Amniotic epithelial cell (primary cell): ENCODE data around the gene ARHGAP25.

Source experiments
- DNase-seq: peaks from one replicate; pipeline ENCODE4 v3.0.0-alpha.2; 2010; ENCODE audit warnings: low read depth

Gene ARHGAP25, protein sequence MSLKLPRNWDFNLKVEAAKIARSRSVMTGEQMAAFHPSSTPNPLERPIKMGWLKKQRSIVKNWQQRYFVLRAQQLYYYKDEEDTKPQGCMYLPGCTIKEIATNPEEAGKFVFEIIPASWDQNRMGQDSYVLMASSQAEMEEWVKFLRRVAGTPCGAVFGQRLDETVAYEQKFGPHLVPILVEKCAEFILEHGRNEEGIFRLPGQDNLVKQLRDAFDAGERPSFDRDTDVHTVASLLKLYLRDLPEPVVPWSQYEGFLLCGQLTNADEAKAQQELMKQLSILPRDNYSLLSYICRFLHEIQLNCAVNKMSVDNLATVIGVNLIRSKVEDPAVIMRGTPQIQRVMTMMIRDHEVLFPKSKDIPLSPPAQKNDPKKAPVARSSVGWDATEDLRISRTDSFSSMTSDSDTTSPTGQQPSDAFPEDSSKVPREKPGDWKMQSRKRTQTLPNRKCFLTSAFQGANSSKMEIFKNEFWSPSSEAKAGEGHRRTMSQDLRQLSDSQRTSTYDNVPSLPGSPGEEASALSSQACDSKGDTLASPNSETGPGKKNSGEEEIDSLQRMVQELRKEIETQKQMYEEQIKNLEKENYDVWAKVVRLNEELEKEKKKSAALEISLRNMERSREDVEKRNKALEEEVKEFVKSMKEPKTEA

DNA sequence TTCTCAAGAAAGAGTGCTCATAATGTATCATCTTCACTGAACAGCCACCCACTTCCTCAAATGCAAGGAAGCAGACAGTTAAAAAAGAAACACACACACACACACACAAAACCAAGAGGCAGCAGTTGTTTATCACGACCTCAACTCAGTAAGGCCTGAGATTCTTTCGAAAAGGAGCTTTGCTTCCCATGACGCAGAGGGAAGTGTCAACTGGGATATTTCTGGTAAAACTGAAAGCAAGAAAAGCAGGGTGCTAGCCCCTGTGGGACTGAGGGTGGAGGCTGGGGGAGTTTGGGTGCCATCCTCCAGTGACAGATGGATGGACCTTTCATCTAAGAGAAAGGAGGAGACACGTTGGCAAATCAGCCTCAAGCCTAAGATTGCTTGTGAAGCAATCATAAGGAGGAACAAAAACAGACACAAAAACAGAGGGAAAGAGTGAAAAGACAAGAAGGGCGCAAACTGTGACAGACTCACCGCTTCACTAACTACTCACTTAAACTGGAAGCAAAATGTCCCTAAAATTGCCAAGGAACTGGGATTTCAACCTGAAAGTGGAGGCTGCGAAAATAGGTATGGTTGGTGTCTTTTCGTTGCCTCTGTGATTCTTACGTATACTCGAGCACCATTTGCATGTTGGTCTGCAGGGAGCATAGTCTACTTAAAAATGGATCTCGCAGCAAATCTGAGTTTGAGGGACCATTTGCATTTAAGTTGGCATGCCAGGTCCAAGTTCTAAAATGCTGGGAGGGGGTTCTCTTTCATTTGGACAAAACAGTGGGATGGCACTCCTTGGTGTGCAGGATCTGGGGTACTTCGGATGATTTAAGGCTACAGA lies at the start of gene ARHGAP25:
Gene ARHGAP25 (plus strand): TSS at position 124 of the 838 bp plus-strand sequence. CDS start 389 bp downstream, at position 513.
- DNase-seq, result peak; percentile 21

DNA sequence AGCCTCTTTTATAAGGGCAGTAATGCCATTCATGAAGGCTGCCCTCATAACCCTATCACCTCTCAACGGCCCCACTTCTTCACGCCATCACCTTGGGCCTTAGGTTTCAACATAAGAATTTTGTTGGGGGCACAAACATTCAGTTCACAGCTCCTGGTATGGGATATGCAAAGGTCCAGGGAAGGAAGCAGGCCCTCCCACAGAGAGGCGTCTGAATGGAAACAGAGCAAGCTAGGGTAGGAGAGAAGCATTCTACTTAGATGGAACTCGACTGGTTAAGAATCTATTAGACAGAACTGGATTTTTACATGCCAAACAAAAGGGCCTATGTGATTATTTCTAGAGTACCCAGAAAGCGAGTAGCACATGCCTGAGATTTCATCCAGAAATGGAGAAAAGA lies 48.4 kb upstream of the ARHGAP25 start:
- no peak for DNase-seq

DNA sequence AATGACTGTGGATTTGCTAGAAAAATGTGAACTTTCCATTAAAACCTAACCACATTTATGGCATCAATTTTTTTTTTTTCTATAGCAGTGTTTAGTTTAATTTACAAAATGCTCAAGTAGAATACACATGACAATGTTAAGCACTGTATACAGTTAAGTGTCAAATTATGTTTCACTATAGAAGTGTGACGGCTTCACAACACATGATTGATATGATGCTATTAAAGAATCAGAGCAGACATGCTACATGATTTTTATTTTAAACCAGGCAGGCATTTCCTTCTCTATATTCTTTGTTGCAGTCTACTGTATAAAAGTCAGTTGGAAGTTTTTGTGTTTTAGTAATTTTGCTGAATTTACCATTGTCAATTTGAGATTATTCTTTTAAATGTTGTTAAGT lies 47.6 kb upstream of the ARHGAP25 start:
- no peak for DNase-seq

DNA sequence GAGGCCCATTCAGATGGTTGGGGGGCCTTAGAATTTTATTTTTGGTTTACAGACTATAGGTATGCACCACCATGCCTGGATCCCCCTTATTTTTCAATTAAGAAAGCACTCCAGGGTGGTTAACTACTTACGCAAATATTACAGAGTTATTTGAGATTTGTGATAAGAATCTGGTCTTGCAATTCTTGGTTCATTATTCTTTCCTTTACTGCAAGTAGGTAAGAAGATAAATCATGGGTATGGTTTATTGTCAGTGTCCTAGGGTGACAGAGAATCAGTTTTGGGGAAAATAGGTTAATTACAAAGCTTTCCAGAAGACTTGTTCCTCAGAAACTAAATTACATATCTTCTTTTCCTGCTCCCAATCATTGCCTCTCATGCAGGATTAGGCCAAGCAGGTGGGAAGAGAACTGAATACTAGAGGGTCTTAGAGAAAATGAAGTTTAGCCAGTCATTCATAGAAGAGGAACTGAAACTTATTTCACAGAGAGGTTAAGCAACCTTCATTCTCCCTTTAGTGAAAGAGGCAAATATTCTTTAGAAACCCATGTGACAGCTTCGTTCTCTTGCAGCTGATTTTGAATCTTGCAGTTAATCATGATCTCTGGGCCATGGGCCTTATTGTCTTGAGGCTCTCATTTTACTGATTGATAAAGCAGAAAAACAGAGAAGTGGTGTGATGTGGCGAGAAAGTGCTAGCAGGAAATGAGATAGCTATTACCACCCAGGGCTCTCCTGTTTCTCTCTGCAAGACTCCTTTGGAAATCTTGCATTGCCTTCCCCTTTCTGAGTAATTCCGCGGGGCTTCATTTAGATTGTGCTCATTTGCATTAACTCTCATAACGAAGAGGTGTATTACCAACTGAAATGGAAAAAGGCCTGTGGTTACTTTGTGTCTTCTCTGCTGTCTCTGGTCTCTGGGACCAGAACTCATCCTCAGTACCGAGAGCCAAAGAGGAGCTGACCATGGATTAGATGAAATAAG lies 44.8 kb upstream of the ARHGAP25 start:
- DNase-seq, result no peak

DNA sequence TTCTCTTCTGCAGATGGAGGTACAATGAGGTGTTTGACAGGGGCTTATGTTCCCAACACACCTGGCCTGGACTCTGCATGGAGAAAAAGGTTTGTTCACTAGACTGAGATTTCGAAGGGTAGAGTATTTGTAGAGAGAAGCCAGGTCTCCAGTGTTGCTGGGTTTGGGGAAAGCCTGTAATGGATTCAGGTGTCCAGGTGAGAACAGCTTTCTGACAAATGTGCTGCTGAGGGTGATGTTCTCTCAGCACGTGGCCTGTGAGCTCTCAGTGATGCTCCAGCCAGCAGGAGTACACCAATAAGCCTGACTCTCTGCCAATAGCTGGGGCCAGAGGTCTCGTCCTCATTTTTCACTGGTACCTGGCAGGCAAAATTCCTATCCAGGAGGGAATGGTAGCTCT lies 43.8 kb upstream of the ARHGAP25 start:
- no peak for DNase-seq

DNA sequence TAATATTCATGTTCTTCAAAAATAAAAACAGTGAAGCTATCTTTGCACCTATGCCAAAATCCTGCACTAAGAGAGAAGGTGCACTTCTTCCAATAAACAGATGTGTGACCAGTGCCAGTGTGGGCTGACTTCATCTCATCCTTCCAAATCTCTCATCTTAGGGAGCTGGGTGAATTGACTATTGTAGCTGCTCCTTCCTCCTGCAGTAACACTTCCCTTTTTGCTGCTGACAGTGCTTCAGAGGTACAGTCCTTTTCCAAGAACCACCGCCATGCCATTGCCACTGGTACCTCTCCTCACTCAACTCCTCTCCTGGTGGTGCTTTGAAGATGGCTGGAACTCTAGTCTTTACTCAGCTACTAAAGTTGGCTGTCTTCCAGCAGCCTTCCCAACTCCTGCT lies 42.1 kb upstream of the ARHGAP25 start:
- no peak for DNase-seq

DNA sequence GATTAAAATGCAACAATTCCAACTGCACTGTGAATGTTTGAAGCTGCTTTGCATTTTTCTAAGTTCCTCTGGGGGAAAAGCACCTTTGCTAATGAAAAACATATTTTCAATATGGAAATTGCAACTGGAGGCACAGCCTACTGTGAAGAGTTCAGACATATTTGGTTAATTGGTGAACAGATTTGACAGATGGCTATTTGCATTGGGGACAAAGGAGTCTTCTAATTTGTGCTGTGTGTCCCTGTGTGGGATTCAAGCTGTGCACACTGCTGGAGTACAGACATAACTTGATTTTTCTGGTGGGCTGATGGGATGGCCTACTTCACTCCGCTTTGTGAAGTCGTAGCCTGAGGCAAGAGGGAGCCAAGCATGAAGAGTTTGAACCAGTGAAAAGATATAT lies 40.7 kb upstream of the ARHGAP25 start:
- no peak for DNase-seq

DNA sequence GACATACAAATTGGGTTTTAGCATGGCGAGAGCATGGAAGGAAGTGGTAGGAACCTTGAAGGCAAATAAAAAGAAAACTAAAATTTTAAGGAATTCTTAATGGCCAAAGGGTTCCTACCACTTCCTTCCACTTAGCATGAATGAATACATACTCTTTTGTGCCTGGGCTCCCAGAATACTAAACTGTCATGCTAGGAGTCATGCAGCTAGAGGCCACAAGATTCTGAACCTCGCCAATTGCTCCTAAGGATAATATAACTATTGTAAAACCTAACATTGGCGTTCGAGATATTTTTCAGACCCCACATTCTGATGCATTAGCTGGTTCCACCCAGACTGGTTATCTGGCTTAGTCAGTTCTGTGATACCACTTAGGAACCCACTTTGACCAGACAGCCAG lies 38.6 kb upstream of the ARHGAP25 start:
- DNase-seq, result no peak

DNA sequence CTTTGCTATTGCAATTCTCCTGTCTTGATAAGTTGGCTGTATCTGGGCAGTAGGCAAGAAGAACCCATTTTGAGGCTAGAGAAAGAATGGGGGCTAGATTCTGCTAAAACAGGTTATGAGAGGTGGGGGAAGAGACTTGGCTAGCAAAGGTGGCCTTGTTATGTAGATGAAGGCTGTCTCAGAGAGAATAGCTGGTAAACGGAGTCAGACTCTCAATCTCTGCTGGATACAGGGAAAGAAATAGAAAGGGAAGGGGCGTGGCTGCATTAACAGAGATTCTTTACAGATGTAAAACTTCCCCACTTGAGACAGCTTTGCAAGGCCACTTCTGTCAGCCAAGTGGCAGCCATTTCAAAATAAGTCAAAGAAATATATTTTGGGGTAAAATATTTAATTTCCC lies 38.1 kb upstream of the ARHGAP25 start:
- DNase-seq, result no peak

DNA sequence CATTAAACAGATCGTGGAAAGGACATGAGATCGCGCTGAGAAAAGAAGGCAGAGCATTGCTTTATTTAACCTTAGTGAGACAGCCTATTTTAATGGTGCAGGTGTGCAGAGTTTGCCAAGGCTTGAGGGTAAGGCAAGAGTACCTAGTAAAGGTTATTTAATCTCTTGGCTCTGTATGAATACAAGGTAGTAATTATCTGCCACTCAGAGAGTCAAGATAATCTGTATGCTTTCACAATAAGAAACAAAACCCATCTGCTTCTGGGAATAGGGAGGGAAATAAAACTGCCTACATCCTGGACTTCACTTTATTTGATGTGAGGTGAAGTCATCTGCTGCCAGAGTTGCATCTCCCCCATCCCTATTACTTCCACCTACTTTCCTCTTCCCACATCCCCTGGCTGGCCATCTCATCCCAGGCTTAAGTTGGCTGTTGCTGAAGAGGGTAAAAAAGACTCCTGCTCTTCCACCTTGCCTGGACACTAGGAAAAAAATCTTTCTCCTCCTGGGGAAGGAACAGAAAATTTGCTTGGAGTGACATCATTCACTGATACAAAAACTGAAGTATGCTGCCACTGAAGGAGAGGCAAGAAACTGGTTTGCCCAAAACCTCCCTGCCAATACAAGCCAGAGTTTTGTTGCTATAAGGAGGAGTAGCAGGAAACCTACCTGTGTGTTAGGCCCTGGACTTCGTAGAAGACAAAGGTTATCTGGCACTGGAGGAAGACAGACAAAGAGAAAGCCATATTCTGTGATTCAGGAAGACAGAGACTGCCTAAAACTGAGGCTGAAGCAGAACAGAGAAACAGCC lies 35.8 kb upstream of the ARHGAP25 start:
- no peak for DNase-seq

DNA sequence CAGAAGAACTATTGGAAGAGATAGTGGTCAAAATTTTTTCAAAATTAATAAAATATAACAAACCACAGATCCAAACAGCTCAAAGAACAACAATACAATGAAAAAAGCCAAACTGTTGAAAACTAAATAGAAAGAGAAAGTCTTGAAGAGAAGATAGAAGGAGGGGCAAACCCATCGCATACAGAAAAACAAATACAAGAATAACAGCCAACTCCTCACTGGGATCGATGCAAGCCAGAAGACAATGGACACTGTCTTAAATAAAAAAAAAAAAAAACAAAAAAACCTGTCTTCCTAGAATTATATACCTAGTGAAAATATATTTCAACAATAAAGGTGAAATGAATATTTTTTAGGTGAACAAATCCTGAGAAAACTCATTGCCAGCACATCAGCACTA lies 34.1 kb upstream of the ARHGAP25 start:
- no peak for DNase-seq

DNA sequence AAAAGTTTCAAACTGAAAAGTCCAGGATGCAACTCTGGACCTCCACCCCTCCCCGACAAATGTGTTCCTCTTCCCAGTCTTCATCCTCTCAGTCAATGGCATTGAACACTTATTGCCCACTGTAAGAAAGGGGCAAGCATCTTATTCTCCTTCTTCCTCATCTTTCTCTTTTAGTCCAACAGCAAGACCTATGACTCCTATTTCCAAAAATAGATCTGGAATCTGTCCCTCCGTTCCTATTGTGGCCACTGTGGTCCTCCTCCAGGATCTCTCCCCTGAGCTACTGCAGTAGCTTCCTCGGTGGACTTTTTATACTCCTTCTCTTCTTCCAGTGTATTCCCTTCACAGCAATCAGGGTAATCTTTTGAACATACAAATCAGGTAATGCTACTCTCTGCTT lies 28.0 kb upstream of the ARHGAP25 start:
- DNase-seq, result no peak

DNA sequence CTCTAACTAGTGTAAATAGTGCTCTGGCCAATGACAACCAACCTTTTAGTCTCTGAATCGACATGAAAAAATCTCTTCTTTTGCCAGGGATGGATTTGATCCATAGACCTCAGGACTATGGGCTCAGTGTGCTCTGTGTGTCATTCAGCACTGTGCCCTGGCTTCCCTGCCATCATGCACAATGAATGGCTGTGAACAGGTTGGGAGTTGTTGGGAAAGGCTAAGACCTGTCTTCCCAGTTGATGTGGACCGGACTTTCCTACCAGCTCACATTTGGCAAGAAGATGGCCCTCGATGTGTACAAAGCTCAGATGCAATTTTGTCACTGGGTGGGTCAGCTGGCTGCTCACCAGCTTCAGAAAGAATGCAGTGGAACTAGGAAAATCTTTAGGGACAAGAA lies 26.0 kb upstream of the ARHGAP25 start:
- no peak for DNase-seq

DNA sequence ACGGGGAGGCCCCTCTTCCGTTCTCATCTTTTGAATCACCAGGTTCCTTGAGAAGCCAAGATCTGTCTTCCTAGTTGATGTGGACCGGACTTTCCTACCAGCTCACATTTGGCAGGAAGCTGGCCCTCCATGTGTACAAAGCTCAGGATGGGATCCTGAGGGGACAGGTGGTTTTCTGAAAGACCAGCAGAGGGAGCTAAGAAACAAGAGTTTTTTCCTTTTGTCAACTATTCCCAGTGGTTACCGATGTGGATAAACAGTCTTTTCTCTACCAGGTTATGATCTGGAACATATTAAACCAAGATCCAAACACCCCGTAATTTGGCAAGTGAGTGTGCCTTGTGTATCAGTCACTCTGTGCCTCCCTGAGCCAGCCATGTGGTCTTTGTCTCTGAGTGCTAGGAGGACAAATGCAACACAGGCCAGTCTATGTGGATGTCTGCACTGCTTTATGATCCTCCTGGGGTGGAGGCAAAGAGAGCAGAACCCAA lies 25.1 kb upstream of the ARHGAP25 start:
- DNase-seq, result peak; percentile 33

DNA sequence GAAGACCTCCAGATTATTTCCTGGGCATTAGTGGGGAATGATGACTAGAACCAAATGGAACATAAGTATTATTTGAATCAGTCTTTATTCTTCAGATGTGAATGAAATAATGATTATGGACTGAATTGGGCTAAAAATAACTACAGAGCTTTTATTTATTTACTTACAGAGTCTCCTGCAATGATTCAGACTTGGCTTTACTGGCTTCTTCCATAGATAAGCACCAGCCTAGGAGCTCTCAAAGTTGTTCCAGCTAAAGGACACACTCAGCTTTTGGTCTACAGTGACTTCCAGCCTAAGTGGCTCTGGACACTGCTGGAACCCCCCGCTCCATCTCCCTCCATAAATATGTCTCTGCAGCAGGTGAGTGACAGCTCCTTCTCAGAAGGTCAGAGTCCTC lies 24.3 kb upstream of the ARHGAP25 start:
- no peak for DNase-seq

DNA sequence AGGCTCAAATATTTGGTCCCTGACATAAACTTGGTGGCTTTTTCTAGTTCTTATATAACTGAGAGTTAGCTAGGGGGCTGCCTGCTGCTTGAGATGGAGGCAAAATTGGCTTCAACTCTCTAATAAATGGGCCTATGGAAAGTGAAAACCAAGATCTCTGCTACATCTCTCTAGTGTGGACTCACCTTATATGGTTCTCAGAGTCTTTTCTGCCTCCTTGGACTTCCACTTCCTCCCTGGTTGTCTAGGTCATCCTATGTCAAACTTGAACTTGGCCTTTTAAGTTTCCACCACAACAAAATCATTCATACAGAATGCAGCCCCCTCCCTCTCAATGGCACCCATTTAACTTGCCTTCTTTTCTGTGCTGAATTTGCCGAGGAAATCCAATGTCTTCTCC lies 23.9 kb upstream of the ARHGAP25 start:
- DNase-seq, result no peak

DNA sequence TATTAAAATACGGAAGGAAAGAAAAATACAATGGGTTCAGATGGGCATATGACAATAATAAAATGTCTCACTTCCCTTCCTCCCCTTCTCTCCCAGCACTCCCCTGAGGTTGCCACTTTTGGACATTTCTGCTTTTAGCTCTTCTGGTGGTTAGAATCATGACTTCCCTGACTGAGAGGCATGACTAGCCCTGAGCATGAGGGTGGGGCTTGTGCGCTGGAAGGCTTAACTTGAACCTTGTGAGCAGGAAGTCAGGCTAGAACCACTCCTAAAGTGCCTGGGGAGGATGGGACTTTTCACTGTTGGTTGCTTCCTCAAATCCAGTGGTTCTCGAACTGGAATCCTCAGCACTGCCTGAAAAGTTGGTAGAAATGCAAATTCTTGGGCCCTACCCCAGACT lies 19.7 kb upstream of the ARHGAP25 start:
- no peak for DNase-seq

DNA sequence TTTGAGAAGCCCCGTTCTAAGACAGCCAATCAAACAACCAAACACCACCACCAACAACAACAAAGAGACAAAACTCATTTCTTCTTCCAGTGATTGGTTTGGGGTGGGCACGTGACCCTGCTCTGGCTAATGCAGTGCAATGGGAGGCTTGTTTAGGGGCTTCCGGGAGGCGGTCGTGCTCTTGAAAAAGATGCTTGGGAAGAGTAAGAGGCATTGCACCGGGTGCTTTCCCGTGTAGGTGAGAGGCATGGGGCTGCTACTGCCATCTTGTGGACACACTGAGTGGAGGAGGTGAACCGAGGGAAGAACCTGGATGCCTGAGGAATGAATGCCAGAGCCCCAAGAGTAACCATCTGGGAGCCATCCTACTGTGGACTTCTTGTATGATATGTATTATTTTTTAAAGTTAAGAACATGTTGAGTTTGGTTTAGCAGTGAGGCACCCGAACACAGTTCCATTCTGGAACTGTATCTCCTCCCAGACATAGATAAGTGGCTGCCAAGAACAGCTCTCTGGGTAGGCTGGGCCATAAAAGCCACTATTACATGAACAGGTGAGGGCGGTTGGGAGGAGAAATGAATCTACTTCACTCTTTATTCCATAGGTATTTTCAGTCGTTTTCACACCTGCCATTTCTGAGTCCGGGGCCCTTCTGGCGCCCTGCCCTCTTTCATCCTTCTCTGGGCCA lies 19.1 kb upstream of the ARHGAP25 start:
- peak; percentile 54 for DNase-seq

DNA sequence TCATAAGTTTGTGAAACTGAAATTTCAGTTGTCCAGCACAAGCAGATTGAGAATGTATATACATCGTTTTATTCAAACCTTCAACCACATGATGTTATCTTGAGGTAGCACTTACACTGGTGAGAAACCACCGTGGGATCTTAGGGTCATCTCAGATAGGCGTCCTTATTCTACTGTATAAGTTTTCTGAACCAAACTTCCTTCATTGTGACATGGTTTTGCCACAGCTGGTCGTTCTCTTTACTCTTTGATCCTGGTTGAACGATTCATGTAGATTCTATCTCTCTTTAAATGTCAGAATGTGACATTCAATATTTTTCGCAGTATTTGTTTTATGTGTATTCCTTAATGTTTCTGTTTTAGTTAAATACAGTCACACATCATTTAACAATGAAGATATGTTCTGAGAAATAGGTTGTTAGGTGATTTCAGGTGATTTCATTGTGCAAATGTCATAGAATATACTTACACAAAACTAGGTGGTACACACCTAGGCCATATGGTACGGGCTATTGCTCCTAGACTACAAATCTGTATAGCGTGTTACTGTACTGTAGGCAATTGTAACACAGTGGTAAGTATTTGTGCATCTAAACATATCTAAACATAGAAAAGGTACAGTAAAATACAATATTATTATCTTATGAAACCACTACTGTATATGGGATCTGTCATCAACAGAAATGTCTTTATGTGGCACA lies 17.9 kb upstream of the ARHGAP25 start:
- DNase-seq, result no peak
